Measurements from ENCODE around the gene PRIM2. TPM values are rescaled to one million over a fixed set of nuclear protein-coding genes. Genes with fewer than 3 reads are reported as not detected.
"Not testable (repeated sequence)": the region's sequence is repeated elsewhere in the genome, so short reads cannot be mapped to it uniquely, and the experiment has no call there.

Gene PRIM2
- total RNA-seq, 4 donors from 2014 or later: 11.0 to 16.2 (median 13.3) TPM

DNA sequence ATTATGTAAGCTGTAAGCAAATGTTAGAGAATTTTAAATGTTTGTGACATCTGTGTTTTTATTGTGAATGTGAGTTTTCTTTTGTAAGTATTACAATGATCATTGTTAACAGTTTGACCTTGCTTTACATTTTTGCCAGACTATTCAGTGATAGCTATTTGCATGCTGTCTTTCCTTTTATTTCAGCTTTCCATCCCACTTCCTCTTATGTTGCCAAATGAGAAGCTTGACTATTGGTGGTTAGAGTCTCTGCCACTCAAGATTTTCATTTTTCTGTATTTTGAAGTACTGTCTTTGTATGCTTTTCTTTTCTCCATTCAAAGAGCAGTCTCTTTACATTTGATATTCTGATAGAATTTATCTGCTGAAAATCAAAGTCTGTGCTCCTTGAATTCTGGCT lies 104.1 kb downstream of the PRIM2 start:
- no peak overlapping the region for H3K27ac ChIP-seq
- H3K4me1 ChIP-seq: no peaks in the 10 kb centered on the region
- no peaks in the 10 kb centered on the region for H3K9me3 ChIP-seq
- no peak for TF ChIP-seq POLR2A (IDR thresholded peaks at IDR 0.05)
- TF ChIP-seq, protein P1, sequence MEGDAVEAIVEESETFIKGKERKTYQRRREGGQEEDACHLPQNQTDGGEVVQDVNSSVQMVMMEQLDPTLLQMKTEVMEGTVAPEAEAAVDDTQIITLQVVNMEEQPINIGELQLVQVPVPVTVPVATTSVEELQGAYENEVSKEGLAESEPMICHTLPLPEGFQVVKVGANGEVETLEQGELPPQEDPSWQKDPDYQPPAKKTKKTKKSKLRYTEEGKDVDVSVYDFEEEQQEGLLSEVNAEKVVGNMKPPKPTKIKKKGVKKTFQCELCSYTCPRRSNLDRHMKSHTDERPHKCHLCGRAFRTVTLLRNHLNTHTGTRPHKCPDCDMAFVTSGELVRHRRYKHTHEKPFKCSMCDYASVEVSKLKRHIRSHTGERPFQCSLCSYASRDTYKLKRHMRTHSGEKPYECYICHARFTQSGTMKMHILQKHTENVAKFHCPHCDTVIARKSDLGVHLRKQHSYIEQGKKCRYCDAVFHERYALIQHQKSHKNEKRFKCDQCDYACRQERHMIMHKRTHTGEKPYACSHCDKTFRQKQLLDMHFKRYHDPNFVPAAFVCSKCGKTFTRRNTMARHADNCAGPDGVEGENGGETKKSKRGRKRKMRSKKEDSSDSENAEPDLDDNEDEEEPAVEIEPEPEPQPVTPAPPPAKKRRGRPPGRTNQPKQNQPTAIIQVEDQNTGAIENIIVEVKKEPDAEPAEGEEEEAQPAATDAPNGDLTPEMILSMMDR (IDR thresholded peaks at IDR 0.05): no peak
- intact Hi-C loops (cut with DNase I): no loop called here
- no peak overlapping the region for H3K4me3 ChIP-seq (replicated peaks in 1 of 3)
- H3K36me3 ChIP-seq: no peaks in the 10 kb centered on the region
- H3K27me3 ChIP-seq: no peaks in the 10 kb centered on the region
- DNase-seq: no peak

DNA sequence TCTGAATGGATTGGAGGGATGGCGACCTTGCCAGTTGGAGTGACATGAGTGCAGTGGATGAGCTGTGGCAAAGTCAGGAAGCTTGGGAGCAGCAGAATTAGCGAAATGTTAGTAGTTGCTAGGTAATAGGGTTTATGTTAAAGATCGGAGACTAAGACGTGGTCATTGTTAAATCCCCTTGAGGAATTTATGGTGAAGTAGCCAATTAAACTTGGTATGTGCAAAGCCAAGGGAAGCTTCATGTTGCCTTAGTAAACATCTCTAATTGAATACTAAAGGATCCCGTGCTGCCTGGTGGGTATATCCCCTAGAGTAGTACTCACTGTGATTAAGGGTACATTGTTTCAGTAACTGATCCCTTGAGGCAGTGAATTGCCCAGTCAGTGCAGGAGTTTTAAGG lies 106.0 kb downstream of the PRIM2 start:
- 81 to 82% methylated on average over 5 of the region's 5 CpGs for WGBS, 2 donors
- DNase-seq: no peak
- Histone ChIP-seq H3K36me3 (no peaks in the 10 kb centered on the region), H3K27ac (no peak overlapping the region), H3K4me1 (no peaks in the 10 kb centered on the region), H3K4me3 (replicated peaks in 1 of 3) (no peak overlapping the region), H3K9me3 (no peaks in the 10 kb centered on the region), H3K27me3 (no peaks in the 10 kb centered on the region)
- intact Hi-C loops (cut with DNase I): no loop called here
- TF ChIP-seq, protein P1 (IDR thresholded peaks at IDR 0.05): no peak
- no peak for TF ChIP-seq POLR2A (IDR thresholded peaks at IDR 0.05)

DNA sequence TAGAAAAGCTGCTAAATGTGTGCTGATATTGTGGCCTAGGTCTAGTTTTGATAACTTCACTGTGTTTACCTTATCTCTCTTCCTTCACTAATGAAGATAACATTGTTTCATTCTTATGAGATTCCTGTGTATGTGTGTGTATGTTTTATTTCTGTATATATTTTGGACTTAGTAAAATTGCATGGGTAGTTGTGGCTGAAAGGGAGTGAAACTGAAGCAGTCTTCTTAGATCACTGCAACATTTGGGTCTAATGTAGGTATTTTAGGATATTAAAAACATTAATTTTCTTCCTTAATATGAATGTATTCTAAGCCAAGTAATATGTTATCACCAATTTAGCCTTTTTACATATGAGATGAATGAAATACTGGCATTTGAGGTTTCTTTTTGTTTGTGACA lies 114.3 kb downstream of the PRIM2 start:
- not testable (repeated sequence) for H3K4me3 ChIP-seq (replicated peaks in 1 of 3)

DNA sequence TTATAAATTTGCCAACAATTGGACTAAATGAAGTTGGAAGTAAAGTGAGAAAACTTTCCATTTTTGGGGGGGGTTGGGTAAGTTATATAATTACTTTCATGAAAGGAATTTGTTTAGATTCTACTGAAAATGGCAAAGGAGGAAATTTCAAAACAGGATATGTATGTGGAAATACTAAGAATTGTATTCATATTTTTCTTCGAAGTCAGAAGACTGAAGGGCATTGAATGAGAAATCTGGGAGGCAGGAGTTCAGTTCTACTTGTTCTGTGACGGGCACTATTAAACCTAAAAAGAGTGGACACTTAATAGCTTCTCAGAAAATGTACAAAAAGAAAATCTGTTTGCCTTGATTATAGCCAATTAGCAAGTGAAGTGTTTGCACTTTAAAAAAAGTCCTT lies 114.7 kb downstream of the PRIM2 start:
- Histone ChIP-seq H3K4me3 (replicated peaks in 1 of 3) (no peak overlapping the region), H3K27ac (no peak overlapping the region), H3K9me3 (no peaks in the 10 kb centered on the region), H3K36me3 (no peaks in the 10 kb centered on the region), H3K4me1 (no peaks in the 10 kb centered on the region), H3K27me3 (no peaks in the 10 kb centered on the region)
- TF ChIP-seq, protein P1 (IDR thresholded peaks at IDR 0.05): no peak
- no peak for TF ChIP-seq POLR2A (IDR thresholded peaks at IDR 0.05)
- intact Hi-C loops (cut with DNase I): no loop called here
- 76% methylated on average over 2 of the region's 2 CpGs for WGBS, 2 donors
- no peak for DNase-seq

More for the DNA sequence above, 114.3 kb downstream of the PRIM2 start:
- H3K36me3 ChIP-seq; intact Hi-C loops (cut with DNase I); DNase-seq; H3K27me3 ChIP-seq; H3K27ac ChIP-seq; H3K9me3 ChIP-seq; H3K4me1 ChIP-seq: not testable (repeated sequence)

DNA sequence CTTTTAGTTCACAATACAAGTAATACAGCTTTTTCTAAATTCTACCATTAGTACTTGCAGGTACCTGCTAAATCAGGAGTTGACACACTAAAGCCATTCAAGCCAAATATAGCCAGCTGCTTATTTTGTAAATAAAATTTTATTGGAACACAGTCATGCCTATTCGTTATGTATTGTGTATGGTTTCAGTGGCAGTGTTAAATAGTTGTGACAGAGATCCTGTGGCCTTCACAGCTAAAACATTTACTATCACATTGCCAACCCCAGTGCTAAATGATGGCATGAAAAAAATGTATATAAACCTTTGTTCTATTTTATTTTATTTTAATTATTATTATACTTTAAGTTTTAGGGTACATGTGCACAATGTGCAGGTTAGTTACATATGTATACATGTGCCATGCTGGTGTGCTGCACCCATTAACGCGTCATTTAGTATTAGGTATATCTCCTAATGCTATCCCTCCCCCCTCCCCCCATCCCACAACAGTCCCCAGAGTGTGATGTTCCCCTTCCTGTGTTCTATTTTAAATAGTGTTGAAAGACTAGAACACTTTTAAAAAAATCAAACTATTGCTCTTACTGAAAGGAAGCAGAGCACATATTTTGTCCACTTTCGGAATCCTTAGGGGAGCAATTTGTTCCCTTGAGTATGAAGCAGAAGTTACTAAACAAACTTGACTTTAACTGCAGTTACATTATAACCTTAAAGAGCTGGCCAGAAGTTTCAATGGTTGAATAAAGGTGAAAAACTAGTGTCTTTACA lies 115.7 kb downstream of the PRIM2 start:
- Histone ChIP-seq H3K9me3 (no peaks in the 10 kb centered on the region), H3K27ac (no peak overlapping the region), H3K4me1 (no peaks in the 10 kb centered on the region), H3K27me3 (no peaks in the 10 kb centered on the region), H3K4me3 (replicated peaks in 1 of 3) (no peak overlapping the region), H3K36me3 (no peaks in the 10 kb centered on the region)
- TF ChIP-seq, protein P1 (IDR thresholded peaks at IDR 0.05): no peak
- TF ChIP-seq POLR2A (IDR thresholded peaks at IDR 0.05): no peak
- no peak for DNase-seq
- 81% methylated on average over 4 of the region's 4 CpGs for WGBS, 2 donors
- intact Hi-C loops (cut with DNase I): no loop called here

DNA sequence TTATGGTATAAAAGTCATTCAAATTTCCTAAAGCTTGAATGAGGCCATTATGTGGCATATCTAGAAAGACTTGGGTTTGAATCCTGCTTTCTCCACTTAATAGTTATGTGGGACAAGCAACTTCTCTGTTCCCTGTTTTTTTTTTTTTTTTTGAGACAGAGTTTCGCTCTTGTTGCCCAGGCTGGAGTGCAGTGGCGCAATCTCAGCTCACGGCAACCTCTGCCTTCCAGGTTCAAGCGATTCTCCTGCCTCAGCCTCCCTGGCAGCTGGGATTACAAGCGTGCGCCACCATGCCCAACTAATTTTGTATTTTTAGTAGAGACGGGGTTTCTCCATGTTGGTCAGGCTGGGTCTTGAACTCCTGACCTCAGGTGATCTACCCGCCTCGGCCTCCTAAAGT lies 116.4 kb downstream of the PRIM2 start:
- H3K9me3 ChIP-seq; H3K4me1 ChIP-seq; H3K27me3 ChIP-seq; H3K36me3 ChIP-seq; H3K27ac ChIP-seq; intact Hi-C loops (cut with DNase I); DNase-seq; H3K4me3 ChIP-seq (replicated peaks in 1 of 3): not testable (repeated sequence)
- 94 to 99% methylated on average over 9 of the region's 9 CpGs for WGBS, 2 donors

Measured in thyroid gland (tissue), 4 donors.